Gastroesophageal sphincter (tissue), 4 donors: Measurements from ENCODE around the gene GDA. TPM values are rescaled to one million over a fixed set of nuclear protein-coding genes. Genes with fewer than 3 reads are reported as not detected.

Source experiments
- ATAC-seq: fragments of 150-250 bp; one replicate; pipeline ENCODE4 v1.9.1; 2016; ENCODE audit warnings: mild to moderate bottlenecking, moderate library complexity
- H3K27ac ChIP-seq, 4 donors: fragments of 200-600 bp; sonication (generic) in 3 of 4; 1 replicate in 3 of 4; 2 replicates in 1 of 4; pipeline ENCODE4 v1.5.1; 2016 to 2019
- H3K27me3 ChIP-seq: fragments of 200-600 bp; sonication (generic); one replicate; pipeline ENCODE4 v1.5.1; 2019
- H3K36me3 ChIP-seq, 2 donors: fragments of 200-600 bp; sonication (generic); one replicate each; pipeline ENCODE4 v1.5.1; 2019; ENCODE audit warnings: control low read depth in 1 of 2
- H3K4me1 ChIP-seq, 3 donors: fragments of 200-600 bp; sonication (generic); 1 replicate in 2 of 3; 2 replicates in 1 of 3; pipeline ENCODE4 v1.5.1; 2016 to 2019; ENCODE audit warnings: control low read depth in 2 of 3
- H3K4me3 ChIP-seq, 2 donors: fragments of 200-600 bp; sonication (generic); one replicate each; pipeline ENCODE4 v1.5.1; 2019; ENCODE audit warnings: mild to moderate bottlenecking in 1 of 2, moderate library complexity in 1 of 2
- H3K9me3 ChIP-seq, 3 donors: fragments of 200-600 bp; sonication (generic); one replicate each; pipeline ENCODE4 v1.5.1; 2017 to 2019; ENCODE audit warnings: control low read depth in 2 of 3
- EP300 ChIP-seq: sonication (generic); formaldehyde crosslinking; IDR thresholded peaks from one replicate; pipeline ENCODE4 v1.6.1; 2017; ENCODE audit warnings: antibody characterized with exemption, mild to moderate bottlenecking
- POLR2A ChIP-seq, 2 donors: fragments of 450-650 bp; IDR thresholded peaks; one replicate each; pipeline ENCODE4 v1.6.1; 2017; ENCODE audit warnings: antibody characterized with exemption in 2 of 2, mild to moderate bottlenecking in 2 of 2, moderate library complexity in 1 of 2
- POLR2AphosphoS5 ChIP-seq: sonication (generic); formaldehyde crosslinking; IDR thresholded peaks from one replicate; pipeline ENCODE4 v1.6.1; 2017; ENCODE audit warnings: antibody characterized with exemption
- WGBS, 2 donors: methylation state at CpG; one replicate each; pipeline ENCODE4 v1.1.5; 2018; ENCODE audit warnings: low coverage in 1 of 2; 5-methylcytosine and 5-hydroxymethylcytosine counted together
- total RNA-seq, 4 donors: library from RNA; depleted of rRNA; stranded (reverse); fragments of >200 nt; gene quantifications; one replicate each; pipeline ENCODE4 v1.1.0, GENCODE V29; 2016
- TF ChIP-seq, protein P1 (sequence below), 4 experiments: fragments of 200-600 bp in 2 of 4; fragments of 450-650 bp in 2 of 4; sonication (generic) in 1 of 4; IDR thresholded peaks; one replicate each; pipeline ENCODE4 v1.5.1; 2017 to 2019; ENCODE audit warnings: antibody characterized with exemption in 4 of 4, mild to moderate bottlenecking in 2 of 4, moderate library complexity in 2 of 4

GDA gene
- total RNA-seq, 4 donors from 2014 or later: not detected

DNA sequence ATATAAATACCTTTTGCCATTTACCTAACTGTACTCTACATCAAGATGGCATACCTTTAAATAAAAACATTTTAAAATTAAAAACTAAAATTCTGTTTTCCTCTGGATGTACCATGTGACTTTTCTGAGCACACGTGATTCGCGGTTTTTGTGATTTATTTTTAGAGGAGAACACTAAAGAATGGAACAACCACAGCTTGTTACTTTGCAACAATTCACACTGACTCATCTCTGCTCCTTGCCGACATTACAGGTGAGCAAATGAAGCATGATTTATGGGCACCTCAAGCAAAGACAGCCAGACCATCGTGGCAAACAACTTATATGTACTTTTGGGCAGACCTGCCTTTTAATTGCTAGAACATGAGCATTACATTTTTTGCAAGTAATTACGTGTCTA lies 61.3 kb downstream of the GDA start:
- ATAC-seq: no peak
- H3K27ac ChIP-seq: no peak overlapping the region
- no peaks in the 10 kb centered on the region for H3K9me3 ChIP-seq
- H3K36me3 ChIP-seq: no peaks in the 10 kb centered on the region
- H3K4me1 ChIP-seq: no peaks in the 10 kb centered on the region
- TF ChIP-seq POLR2A (IDR thresholded peaks at IDR 0.05): no peak
- no peak for TF ChIP-seq POLR2AphosphoS5
- TF ChIP-seq EP300: no peak
- H3K27me3 ChIP-seq: no peaks in the 10 kb centered on the region
- 77% methylated on average over 6 of the region's 6 CpGs for WGBS, 2 donors
- H3K4me3 ChIP-seq: no peak overlapping the region

DNA sequence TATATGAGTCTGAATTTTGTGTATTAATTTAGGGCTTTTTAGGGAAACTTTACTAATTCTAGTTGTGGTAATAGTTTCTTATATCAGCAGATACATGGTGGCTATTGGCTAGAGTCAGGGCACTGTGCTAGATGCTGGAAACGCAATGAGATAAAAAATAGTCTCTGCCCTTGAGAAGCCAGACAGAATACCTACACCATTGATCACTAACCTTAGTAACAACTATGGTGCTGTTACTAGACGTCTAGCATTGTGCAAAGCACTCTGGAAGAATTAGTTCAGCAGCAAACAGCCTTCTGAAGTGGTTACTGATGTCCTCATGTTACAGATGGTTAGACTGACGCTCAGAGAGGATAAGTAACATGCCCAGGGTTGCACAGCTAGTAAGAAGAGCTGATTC lies 61.8 kb downstream of the GDA start:
- 56 to 83% methylated on average over 1 to 3 of the region's 3 CpGs for WGBS, 2 donors

DNA sequence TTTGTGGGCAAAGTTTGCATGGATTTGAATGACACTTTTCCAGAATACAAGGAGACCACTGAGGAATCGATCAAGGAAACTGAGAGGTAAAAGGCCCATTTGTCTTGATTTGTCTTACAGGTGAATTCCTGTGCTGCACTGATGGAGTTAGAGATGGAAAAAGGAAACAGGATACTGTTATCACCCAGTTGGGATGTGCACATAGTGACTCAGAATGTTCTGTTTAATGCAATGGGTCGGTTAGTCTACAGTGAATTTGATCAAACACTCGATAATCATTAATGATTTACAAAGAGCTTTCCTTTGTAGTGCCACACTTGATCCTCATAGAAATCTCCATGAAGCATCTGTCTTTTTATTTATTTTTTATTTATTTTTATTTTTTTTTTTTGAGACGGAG lies 64.7 kb downstream of the GDA start:
- TF ChIP-seq POLR2A (IDR thresholded peaks at IDR 0.05): no peak
- TF ChIP-seq, protein P1, sequence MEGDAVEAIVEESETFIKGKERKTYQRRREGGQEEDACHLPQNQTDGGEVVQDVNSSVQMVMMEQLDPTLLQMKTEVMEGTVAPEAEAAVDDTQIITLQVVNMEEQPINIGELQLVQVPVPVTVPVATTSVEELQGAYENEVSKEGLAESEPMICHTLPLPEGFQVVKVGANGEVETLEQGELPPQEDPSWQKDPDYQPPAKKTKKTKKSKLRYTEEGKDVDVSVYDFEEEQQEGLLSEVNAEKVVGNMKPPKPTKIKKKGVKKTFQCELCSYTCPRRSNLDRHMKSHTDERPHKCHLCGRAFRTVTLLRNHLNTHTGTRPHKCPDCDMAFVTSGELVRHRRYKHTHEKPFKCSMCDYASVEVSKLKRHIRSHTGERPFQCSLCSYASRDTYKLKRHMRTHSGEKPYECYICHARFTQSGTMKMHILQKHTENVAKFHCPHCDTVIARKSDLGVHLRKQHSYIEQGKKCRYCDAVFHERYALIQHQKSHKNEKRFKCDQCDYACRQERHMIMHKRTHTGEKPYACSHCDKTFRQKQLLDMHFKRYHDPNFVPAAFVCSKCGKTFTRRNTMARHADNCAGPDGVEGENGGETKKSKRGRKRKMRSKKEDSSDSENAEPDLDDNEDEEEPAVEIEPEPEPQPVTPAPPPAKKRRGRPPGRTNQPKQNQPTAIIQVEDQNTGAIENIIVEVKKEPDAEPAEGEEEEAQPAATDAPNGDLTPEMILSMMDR (IDR thresholded peaks at IDR 0.05): no peak
- no peak for TF ChIP-seq EP300
- no peak for TF ChIP-seq POLR2AphosphoS5
- WGBS, 2 donors: 80 to 85% methylated on average over 2 to 4 of the region's 4 CpGs

More for the DNA sequence above, 61.8 kb downstream of the GDA start:
- Histone ChIP-seq H3K27me3 (no peaks in the 10 kb centered on the region), H3K27ac (no peak overlapping the region), H3K36me3 (no peaks in the 10 kb centered on the region), H3K4me3 (no peak overlapping the region), H3K4me1 (no peaks in the 10 kb centered on the region), H3K9me3 (no peaks in the 10 kb centered on the region)
- no peak for TF ChIP-seq EP300
- no peak for TF ChIP-seq POLR2A (IDR thresholded peaks at IDR 0.05)
- no peak for TF ChIP-seq POLR2AphosphoS5
- TF ChIP-seq, protein P1 (IDR thresholded peaks at IDR 0.05): no peak
- no peak for ATAC-seq

DNA sequence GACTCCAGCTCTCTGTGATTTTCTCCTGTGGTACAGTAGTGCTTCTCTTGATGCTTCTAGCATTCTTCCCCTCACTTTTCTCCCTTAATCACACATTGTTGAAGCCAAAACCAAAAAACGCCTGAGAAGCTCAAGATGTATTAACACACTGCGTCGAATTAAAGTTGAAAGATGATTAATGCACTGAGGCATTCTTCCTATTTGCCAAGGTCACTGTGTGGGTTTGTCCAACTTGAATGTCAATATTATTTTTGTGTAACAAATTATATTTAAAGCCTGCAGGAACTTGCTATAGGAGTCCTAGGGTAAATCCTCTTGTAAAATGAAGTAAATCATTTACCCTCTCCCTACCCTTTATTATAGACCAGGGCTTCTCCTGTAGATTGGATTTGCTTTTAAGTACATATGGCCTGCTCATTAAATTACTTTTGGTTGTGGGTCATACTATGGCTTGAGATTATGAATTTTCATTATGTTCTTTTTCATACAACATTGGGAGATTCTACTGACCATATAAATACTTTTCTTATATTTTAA lies 68.1 kb downstream of the GDA start:
- WGBS, 2 donors: 64 to 83% methylated on average over 3 of the region's 3 CpGs

More for the DNA sequence above, 64.7 kb downstream of the GDA start:
- Histone ChIP-seq H3K36me3 (no peaks in the 10 kb centered on the region), H3K4me1 (no peaks in the 10 kb centered on the region), H3K27me3 (no peaks in the 10 kb centered on the region), H3K9me3 (no peaks in the 10 kb centered on the region), H3K4me3 (no peak overlapping the region), H3K27ac (no peak overlapping the region)
- ATAC-seq: no peak

DNA sequence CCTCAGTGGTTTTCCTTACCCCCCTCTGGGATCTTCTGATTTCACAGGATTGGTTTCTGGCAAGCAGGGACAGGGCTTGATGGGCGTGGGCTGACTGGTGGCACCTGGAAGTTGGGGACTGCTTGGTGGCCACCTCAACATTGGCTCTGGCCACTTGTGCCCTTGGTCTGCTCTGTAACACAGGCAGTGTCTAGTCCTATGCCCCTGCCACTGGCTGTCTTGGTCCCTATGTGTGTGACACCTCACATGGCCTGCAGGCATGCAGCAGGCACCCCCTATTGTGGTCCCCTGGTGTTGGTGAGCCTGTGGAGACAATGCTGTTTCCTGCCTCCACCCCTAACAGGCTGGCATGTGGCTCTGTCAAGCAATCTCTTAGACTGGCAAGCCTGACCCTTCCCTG lies 71.3 kb downstream of the GDA start:
- H3K36me3 ChIP-seq: no peaks in the 10 kb centered on the region
- no peak for ATAC-seq

More for the DNA sequence above, 68.1 kb downstream of the GDA start:
- no peak overlapping the region for H3K4me3 ChIP-seq
- H3K9me3 ChIP-seq: no peaks in the 10 kb centered on the region
- no peaks in the 10 kb centered on the region for H3K36me3 ChIP-seq
- H3K4me1 ChIP-seq: no peaks in the 10 kb centered on the region
- no peak for ATAC-seq
- H3K27ac ChIP-seq: no peak overlapping the region
- peaks cover 3% of the 10 kb centered on the region for H3K27me3 ChIP-seq
- no peak for TF ChIP-seq POLR2A (IDR thresholded peaks at IDR 0.05)
- TF ChIP-seq, protein P1 (IDR thresholded peaks at IDR 0.05): no peak
- no peak for TF ChIP-seq POLR2AphosphoS5
- no peak for TF ChIP-seq EP300

More for the DNA sequence above, 71.3 kb downstream of the GDA start:
- H3K27me3 ChIP-seq: peaks cover 3% of the 10 kb centered on the region
- H3K4me3 ChIP-seq: no peak overlapping the region
- no peak for TF ChIP-seq POLR2A (IDR thresholded peaks at IDR 0.05)
- TF ChIP-seq, protein P1 (IDR thresholded peaks at IDR 0.05): no peak
- TF ChIP-seq EP300: no peak
- TF ChIP-seq POLR2AphosphoS5: no peak
- H3K27ac ChIP-seq: no peak overlapping the region
- no peaks in the 10 kb centered on the region for H3K9me3 ChIP-seq
- H3K4me1 ChIP-seq: no peaks in the 10 kb centered on the region
- WGBS, 2 donors: no CpG with 5 or more reads among the region's 1 CpG
